Mucosa of descending colon (tissue), 3 donors: ENCODE data around the gene ATP8A2. TPM values are rescaled to one million over a fixed set of nuclear protein-coding genes. Genes with fewer than 3 reads are reported as not detected.

Experiments
- ATAC-seq: fragments of 200-7000 bp; cut with Tn5 transposase; one replicate; pipeline ENCODE4 v1.9.1; 2020; ENCODE audit warnings: mild to moderate bottlenecking, moderate library complexity
- DNase-seq, 3 donors: peaks; one replicate each; pipeline ENCODE4 v3.0.0-alpha.2; 2020
- H3K36me3 ChIP-seq: fragments of 200-600 bp; one replicate; pipeline ENCODE4 v1.8.0; 2021; ENCODE audit warnings: low read depth, mild to moderate bottlenecking
- H3K4me1 ChIP-seq: fragments of 200-600 bp; one replicate; pipeline ENCODE4 v1.8.0; 2021; ENCODE audit warnings: low read depth, mild to moderate bottlenecking
- H3K4me3 ChIP-seq: fragments of 200-600 bp; one replicate; pipeline ENCODE4 v1.8.0; 2021; ENCODE audit warnings: mild to moderate bottlenecking
- H3K9me3 ChIP-seq: fragments of 200-600 bp; one replicate; pipeline ENCODE4 v1.8.0; 2021; ENCODE audit warnings: mild to moderate bottlenecking
- intact Hi-C, 2 donors: fragments of 100-400 bp; cut with DNase I in 1 of 2; cut with micrococcal nuclease in 1 of 2; formaldehyde crosslinking; loops; one replicate each; pipeline versions ENCODE4 v1.11.0 to v1.11.1; 2022; cut with DNase I, micrococcal nuclease
- total RNA-seq, 3 donors: library from RNA; stranded (reverse); fragmentation: NEBNext Ultra II Directional in 2 of 3; extraction: Animal tissue kit (Norgen Biotek cat#: 25700) in 2 of 3; gene quantifications; one replicate each; pipeline versions ENCODE4 v1.2.1 to v1.2.4, GENCODE V29; 2021 to 2023
- TF ChIP-seq, protein P1 (sequence below): fragments of 200-600 bp; IDR thresholded peaks from one replicate; pipeline ENCODE4 v1.8.0; 2022; ENCODE audit warnings: antibody characterized with exemption, mild to moderate bottlenecking
- donor health status: DM: no; HTN: no; CAD: no; lungs with moderate emphysema.
- donor health status: DM: no; HTN: no; CAD: no.
- donor health status: DM: no; HTN: yes; CAD: no.

The ATP8A2 gene
- total RNA-seq, 3 donors from 2014 or later, result 0.22 to 3.6 (median 0.41) TPM

DNA sequence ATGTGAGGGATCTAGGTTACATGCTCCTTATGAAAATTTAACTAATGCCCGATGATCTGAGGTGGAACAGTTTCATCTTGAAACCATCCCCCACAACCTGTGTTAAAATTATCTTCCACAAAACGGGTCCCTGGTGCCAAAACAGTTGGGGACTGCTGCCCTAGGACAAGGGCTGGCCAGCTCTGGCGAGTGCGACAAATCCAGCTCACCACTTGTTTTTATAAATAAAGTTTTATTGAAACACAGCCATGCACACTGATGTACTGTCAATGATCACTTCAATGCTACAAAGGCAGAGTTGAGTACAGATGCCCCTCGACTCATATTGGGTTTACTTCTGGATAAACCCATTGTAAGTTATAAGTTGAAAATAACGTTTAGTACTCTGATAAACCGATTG lies 235.3 kb downstream of the ATP8A2 start:
- H3K4me3 ChIP-seq, result no peak overlapping the region
- intact Hi-C loops, result no loop called here
- TF ChIP-seq, protein P1, sequence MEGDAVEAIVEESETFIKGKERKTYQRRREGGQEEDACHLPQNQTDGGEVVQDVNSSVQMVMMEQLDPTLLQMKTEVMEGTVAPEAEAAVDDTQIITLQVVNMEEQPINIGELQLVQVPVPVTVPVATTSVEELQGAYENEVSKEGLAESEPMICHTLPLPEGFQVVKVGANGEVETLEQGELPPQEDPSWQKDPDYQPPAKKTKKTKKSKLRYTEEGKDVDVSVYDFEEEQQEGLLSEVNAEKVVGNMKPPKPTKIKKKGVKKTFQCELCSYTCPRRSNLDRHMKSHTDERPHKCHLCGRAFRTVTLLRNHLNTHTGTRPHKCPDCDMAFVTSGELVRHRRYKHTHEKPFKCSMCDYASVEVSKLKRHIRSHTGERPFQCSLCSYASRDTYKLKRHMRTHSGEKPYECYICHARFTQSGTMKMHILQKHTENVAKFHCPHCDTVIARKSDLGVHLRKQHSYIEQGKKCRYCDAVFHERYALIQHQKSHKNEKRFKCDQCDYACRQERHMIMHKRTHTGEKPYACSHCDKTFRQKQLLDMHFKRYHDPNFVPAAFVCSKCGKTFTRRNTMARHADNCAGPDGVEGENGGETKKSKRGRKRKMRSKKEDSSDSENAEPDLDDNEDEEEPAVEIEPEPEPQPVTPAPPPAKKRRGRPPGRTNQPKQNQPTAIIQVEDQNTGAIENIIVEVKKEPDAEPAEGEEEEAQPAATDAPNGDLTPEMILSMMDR, result no peak
- no peaks in the 10 kb centered on the region for H3K9me3 ChIP-seq
- no peaks in the 10 kb centered on the region for H3K4me1 ChIP-seq
- DNase-seq, result no peak
- no peaks in the 10 kb centered on the region for H3K36me3 ChIP-seq
- no peak for ATAC-seq

DNA sequence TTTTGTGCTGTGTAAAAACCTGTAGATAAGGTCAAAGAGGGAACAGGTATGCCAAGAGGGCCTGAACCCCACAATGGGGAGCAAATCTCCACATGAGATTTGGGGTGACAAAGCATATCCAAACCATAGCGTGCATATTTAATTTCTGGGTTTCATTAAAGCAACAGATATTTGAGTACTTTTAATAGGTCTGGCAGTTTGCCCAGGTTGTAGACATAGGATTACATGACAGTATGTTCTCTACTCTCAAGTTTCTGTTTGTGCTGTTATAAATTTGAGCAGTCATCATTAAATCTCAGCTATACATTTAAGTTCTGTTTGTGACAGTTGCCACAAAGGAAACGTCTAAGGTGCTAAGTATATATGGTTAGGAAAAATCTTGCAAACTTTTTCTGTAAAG lies 236.4 kb downstream of the ATP8A2 start:
- Histone ChIP-seq H3K4me3 (no peak overlapping the region), H3K36me3 (no peaks in the 10 kb centered on the region), H3K9me3 (no peaks in the 10 kb centered on the region), H3K4me1 (no peaks in the 10 kb centered on the region)
- TF ChIP-seq, protein P1, result no peak
- no peak for ATAC-seq
- DNase-seq, result no peak
- intact Hi-C loops, result no loop called here

DNA sequence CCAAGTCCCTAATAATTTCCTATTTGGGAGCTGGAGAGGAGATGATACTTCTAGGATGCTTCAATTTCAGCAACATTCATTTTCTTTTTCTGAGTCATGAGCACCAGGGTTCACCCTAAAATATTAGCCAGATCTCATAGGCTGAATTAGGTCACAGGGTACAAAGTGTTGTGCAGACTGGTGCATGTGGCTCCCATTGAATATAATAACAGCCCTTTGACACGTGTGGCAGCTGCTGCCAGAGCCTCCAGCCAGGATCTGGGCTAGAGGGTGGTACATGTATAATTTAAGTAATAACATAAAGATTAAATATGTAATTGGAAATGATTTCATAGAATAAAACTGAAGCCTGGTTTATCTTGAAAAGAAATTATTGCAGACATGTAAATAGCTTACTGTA lies 244.9 kb downstream of the ATP8A2 start:
- no peak for ATAC-seq

DNA sequence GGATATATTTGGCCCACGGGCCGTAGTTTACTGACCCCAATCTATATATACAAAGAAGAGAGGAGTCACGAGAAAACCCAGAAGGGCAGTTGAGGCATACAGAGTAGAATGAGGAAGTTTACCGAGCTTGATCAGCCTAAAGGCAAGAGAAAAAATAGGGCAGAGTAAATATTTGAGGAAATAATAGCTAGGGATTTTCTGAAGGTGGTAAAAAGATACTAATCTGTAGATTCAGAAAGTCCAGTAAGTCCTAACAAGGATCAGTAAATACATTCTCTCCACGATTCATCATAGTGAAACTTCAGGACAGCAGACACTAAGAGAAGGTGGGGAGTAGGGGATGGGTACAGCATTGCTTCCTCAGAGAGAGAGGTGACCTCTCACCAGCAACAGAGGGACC lies 248.1 kb downstream of the ATP8A2 start:
- ATAC-seq, result no peak
- TF ChIP-seq, protein P1, result no peak
- no peak overlapping the region for H3K4me3 ChIP-seq
- DNase-seq, result no peak
- intact Hi-C loops, result no loop called here
- no peaks in the 10 kb centered on the region for H3K4me1 ChIP-seq
- no peaks in the 10 kb centered on the region for H3K36me3 ChIP-seq
- no peaks in the 10 kb centered on the region for H3K9me3 ChIP-seq

More for the DNA sequence above, 244.9 kb downstream of the ATP8A2 start:
- H3K4me3 ChIP-seq, result no peak overlapping the region
- H3K36me3 ChIP-seq, result no peaks in the 10 kb centered on the region
- TF ChIP-seq, protein P1, result no peak
- no peak for DNase-seq
- no peaks in the 10 kb centered on the region for H3K4me1 ChIP-seq
- intact Hi-C loops, result no loop called here
- H3K9me3 ChIP-seq, result no peaks in the 10 kb centered on the region

DNA sequence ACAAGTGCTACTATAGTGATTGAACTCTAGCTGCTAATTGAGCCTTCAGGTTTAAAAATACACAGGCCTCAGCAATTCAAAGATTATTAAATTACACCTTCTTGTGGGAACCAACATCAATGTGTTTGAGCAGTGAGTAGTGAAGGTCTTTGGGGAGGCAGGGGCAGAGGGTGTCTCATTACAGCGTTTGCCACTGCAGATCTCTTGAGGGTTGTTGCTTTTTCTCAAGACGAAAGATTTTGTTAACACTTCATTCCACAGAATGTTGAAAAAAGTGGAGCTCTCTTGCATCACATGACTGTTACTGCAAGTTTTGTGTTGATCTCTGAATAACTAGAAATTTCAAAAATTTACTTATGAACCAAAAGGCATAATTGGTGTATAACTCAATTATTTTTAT lies 253.6 kb downstream of the ATP8A2 start:
- TF ChIP-seq, protein P1, result no peak
- Histone ChIP-seq H3K4me3 (no peak overlapping the region), H3K4me1 (no peaks in the 10 kb centered on the region), H3K9me3 (no peaks in the 10 kb centered on the region), H3K36me3 (no peaks in the 10 kb centered on the region)
- DNase-seq (no peak), ATAC-seq (no peak)
- intact Hi-C loops, result no loop called here

DNA sequence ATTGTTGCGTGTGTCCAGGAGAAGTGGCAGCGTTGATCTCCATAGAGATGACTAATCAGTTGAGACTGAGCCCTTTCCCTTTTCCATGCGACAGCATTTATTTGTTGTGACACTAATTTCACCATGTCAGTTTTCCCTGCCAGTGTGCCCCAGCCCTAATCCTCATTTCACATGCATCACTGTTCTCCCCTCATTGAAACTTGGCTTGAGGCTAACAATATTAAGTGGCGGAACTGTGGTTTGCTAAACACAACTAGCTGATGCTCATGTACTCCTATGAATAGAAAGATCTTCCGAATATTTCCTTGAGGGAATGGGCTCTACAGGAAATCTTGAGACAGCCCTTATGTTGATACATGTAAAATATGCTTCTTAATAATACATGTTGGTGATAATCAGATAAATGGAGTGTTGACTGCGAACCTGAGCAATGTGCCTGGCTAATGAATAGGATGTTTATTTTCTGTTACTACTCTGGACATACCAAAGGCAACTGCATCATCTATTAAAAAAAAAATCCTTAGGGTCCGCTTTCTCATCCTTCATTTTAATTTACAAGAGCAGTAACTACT lies 258.6 kb downstream of the ATP8A2 start:
- DNase-seq (no peak), ATAC-seq (no peak)
- Histone ChIP-seq H3K4me3 (no peak overlapping the region), H3K36me3 (no peaks in the 10 kb centered on the region), H3K9me3 (no peaks in the 10 kb centered on the region), H3K4me1 (no peaks in the 10 kb centered on the region)
- intact Hi-C loops, result no loop called here
- TF ChIP-seq, protein P1, result no peak
